Left lung (tissue), 10 donors: ENCODE results near the gene PFDN6. TPM values are rescaled to one million over a fixed set of nuclear protein-coding genes. Genes with fewer than 3 reads are reported as not detected.

Source experiments
- ATAC-seq: fragments of 200-7000 bp; cut with Tn5 transposase; one replicate; pipeline ENCODE4 v1.9.1; 2020; ENCODE audit warnings: moderate library complexity
- DNase-seq, 4 donors: peaks; one replicate each; pipeline ENCODE4 v3.0.0-alpha.2; 2013 to 2020
- H3K27ac ChIP-seq, 2 donors: fragments of 200-600 bp; sonication (generic) in 1 of 2; one replicate each; pipeline versions ENCODE4 v1.5.0 to v1.8.0; 2020 to 2021
- H3K27me3 ChIP-seq, 2 donors: fragments of 200-600 bp; sonication (generic) in 1 of 2; one replicate each; pipeline versions ENCODE4 v1.5.0 to v1.8.0; 2020 to 2021
- H3K36me3 ChIP-seq, 2 donors: fragments of 200-600 bp; sonication (generic) in 1 of 2; one replicate each; pipeline versions ENCODE4 v1.5.0 to v1.8.0; 2020 to 2021
- H3K4me1 ChIP-seq, 2 donors: fragments of 200-600 bp; one replicate each; pipeline ENCODE4 v1.8.0; 2021
- H3K4me3 ChIP-seq, 2 donors: fragments of 200-600 bp; sonication (generic) in 1 of 2; one replicate each; pipeline versions ENCODE4 v1.5.0 to v1.8.0; 2020 to 2021; ENCODE audit warnings: mild to moderate bottlenecking in 1 of 2
- H3K9me3 ChIP-seq, 2 donors: fragments of 200-600 bp; sonication (generic) in 1 of 2; one replicate each; pipeline versions ENCODE4 v1.5.0 to v1.8.0; 2020 to 2021
- CTCF ChIP-seq, 2 donors: fragments of 200-600 bp; sonication (generic) in 1 of 2; IDR thresholded peaks; one replicate each; pipeline versions ENCODE4 v1.5.0 to v1.8.0; 2021; ENCODE audit warnings: antibody characterized with exemption in 2 of 2
- intact Hi-C, 2 donors: fragments of 100-400 bp; cut with DNase I; formaldehyde crosslinking; loops; one replicate each; pipeline versions ENCODE4 v1.11.2 to v1.14.2; 2022
- polyA plus RNA-seq, 6 donors: library from polyadenylated mRNA; unstranded; fragments of 120-200 nt; gene quantifications; one replicate each; pipeline ENCODE4 v1.2.1, GENCODE V29; 2013; ENCODE audit not compliant: insufficient read length in 6 of 6
- total RNA-seq, 2 donors: library from RNA; stranded (reverse); fragmentation: NEBNext Ultra II Directional; extraction: Animal tissue kit (Norgen Biotek cat#: 25700); gene quantifications; one replicate each; pipeline ENCODE4 v1.2.1, GENCODE V29; 2021
- donor health status: DM: no; HTN: yes; CAD: no.
- donor health status: DM: no; HTN: no; CAD: no.

The PFDN6 gene
- total and polyA plus RNA-seq, 8 donors: 37.7 to 55.3 (median 51.1) TPM

GRCh38 chr6:33296797-33297405 is 7.5 kb downstream of the PFDN6 start:
- intact Hi-C loops: no loop called here
- DNase-seq (no peak), ATAC-seq (no peak)
- Histone ChIP-seq H3K9me3 (no peaks in the 10 kb centered on the region), H3K4me3 (peak overlapping the region; percentile 61 to 65), H3K36me3 (peaks cover 0 to 64% of the 10 kb centered on the region in 2 donors), H3K27me3 (no peaks in the 10 kb centered on the region), H3K4me1 (peaks cover 12 to 47% of the 10 kb centered on the region in 2 donors), H3K27ac (peak overlapping the region; percentile 97)
- no peak for TF ChIP-seq CTCF (IDR thresholded peaks at IDR 0.05)

- H3K9me3 ChIP-seq: no peaks in the 10 kb centered on the region
- H3K36me3 ChIP-seq: peaks cover 0 to 64% of the 10 kb centered on the region in 2 donors
- intact Hi-C loops: no loop called here
- H3K4me1 ChIP-seq: peaks cover 12 to 47% of the 10 kb centered on the region in 2 donors
- no peaks in the 10 kb centered on the region for H3K27me3 ChIP-seq
- peak overlapping the region; percentile 61 to 65 for H3K4me3 ChIP-seq
- ATAC-seq (peak; percentile 35), DNase-seq (peak; percentile 43 to 86 (median 70))
- no peak for TF ChIP-seq CTCF (IDR thresholded peaks at IDR 0.05)
- H3K27ac ChIP-seq: peak overlapping the region; percentile 97
Observed at GRCh38 chr6:33297406-33297955, 8.1 kb downstream of the PFDN6 start.

GRCh38 chr6:33297956-33298772 is 8.8 kb downstream of the PFDN6 start:
- Histone ChIP-seq H3K27me3 (no peaks in the 10 kb centered on the region), H3K36me3 (peaks cover 0 to 64% of the 10 kb centered on the region in 2 donors), H3K27ac (peak overlapping the region; percentile 97), H3K4me3 (peak overlapping the region; percentile 61 to 65), H3K4me1 (peaks cover 12 to 47% of the 10 kb centered on the region in 2 donors), H3K9me3 (no peaks in the 10 kb centered on the region)
- DNase-seq (peak; percentile 75 to 86 (median 82)), ATAC-seq (peak; percentile 64)
- no peak for TF ChIP-seq CTCF (IDR thresholded peaks at IDR 0.05)
- intact Hi-C loops: no loop called here

GRCh38 chr6:33298773-33299236 is 9.4 kb downstream of the PFDN6 start, which contains the start of gene RGL2:
Gene RGL2, minus strand, starts transcription at chr6:33298942. Its CDS starts 332 bp downstream, at chr6:33298610.
- Histone ChIP-seq H3K27me3 (no peaks in the 10 kb centered on the region), H3K4me3 (peak within 1 kb of the TSS; percentile 61 to 65), H3K36me3 (peaks cover 0 to 64% of the 10 kb centered on the region in 2 donors), H3K4me1 (peaks cover 12 to 47% of the 10 kb centered on the region in 2 donors), H3K9me3 (no peaks in the 10 kb centered on the region), H3K27ac (peak within 1 kb of the TSS; percentile 97)
- TF ChIP-seq CTCF (IDR thresholded peaks at IDR 0.05): no peak
- ATAC-seq (peak; percentile 79), DNase-seq (peak; percentile 74 to 97 (median 87))
- intact Hi-C loops: no loop called here
